ENCODE data around the gene C11orf65.

GRCh38 chr11:108431997-108432396, 35.3 kb downstream of the C11orf65 start:
- no peak for TF ChIP-seq CTCF (IDR thresholded peaks at IDR 0.05; ENCODE audit: insufficient read depth, low read length)
- TF ChIP-seq POLR2AphosphoS5 (IDR thresholded peaks at IDR 0.05; ENCODE audit: low read depth): no peak
- TF ChIP-seq GABPA (IDR thresholded peaks at IDR 0.05; ENCODE audit: low read depth): no peak

All from HL-60 (cell line).